ENCODE measurements around the gene GLUL.

The GLUL gene

GRCh38 chr1:182357913-182358312, 33.7 kb downstream of the GLUL start:
- TF ChIP-seq ZNF384 (IDR thresholded peaks at IDR 0.05) (no peak), LEF1 (IDR thresholded peaks at IDR 0.05; ENCODE audit: borderline replicate concordance) (no peak), SUZ12 (IDR thresholded peaks at IDR 0.05) (no peak), PKNOX1 (IDR thresholded peaks at IDR 0.05) (no peak), SP1 (IDR thresholded peaks at IDR 0.05) (no peak), BHLHE40 (IDR thresholded peaks at IDR 0.05; ENCODE audit: borderline replicate concordance) (no peak), L3MBTL2 (conservative IDR thresholded peaks at IDR 0.05) (no peak), ARNT (IDR thresholded peaks at IDR 0.05) (no peak), TARDBP (IDR thresholded peaks at IDR 0.05) (no peak), FOXM1 (IDR thresholded peaks at IDR 0.05; ENCODE audit: borderline replicate concordance) (no peak), ELF4 (IDR thresholded peaks at IDR 0.05) (no peak), HDGF (IDR thresholded peaks at IDR 0.05; ENCODE audit: borderline replicate concordance) (no peak), FOXA1 (IDR thresholded peaks at IDR 0.05) (no peak), FOXK2 (IDR thresholded peaks at IDR 0.05) (no peak), CTBP1 (IDR thresholded peaks at IDR 0.05; ENCODE audit: borderline replicate concordance) (no peak)
- DNase-seq (ENCODE audit: extremely low spot score): no peak
- ChIA-PET CTCF (interaction anchor here (0.6 kb wide), 1 partner anchor 211 kb away, joined by 3 read pairs; no protein-coding TSS in a partner anchor), POLR2A (no interaction called here)

- ChIA-PET CTCF (interaction anchor here (0.6 kb wide), 1 partner anchor 1852 kb away, joined by 3 read pairs; no protein-coding TSS in a partner anchor), POLR2A (no interaction called here)
- no peak for DNase-seq (ENCODE audit: extremely low spot score)
- TF ChIP-seq PKNOX1 (IDR thresholded peaks at IDR 0.05) (no peak), TARDBP (IDR thresholded peaks at IDR 0.05) (no peak), FOXK2 (IDR thresholded peaks at IDR 0.05) (no peak)
These were observed 34.4 kb downstream of the GLUL start for GRCh38 chr1:182357171-182357570.

GRCh38 chr1:182355723-182356098, 35.9 kb downstream of the GLUL start:
- no peak for DNase-seq (ENCODE audit: extremely low spot score)

GRCh38 chr1:182351790-182352364, 39.7 kb downstream of the GLUL start:
- CTCF ChIA-PET: no interaction called here
- DNase-seq (ENCODE audit: extremely low spot score): no peak
- TF ChIP-seq CTBP1 (IDR thresholded peaks at IDR 0.05; ENCODE audit: borderline replicate concordance) (no peak), NFRKB (IDR thresholded peaks at IDR 0.05) (no peak), ZNF384 (IDR thresholded peaks at IDR 0.05) (no peak), FOXA1 (IDR thresholded peaks at IDR 0.05) (no peak), L3MBTL2 (conservative IDR thresholded peaks at IDR 0.05) (no peak), HDGF (IDR thresholded peaks at IDR 0.05; ENCODE audit: borderline replicate concordance) (no peak), TARDBP (IDR thresholded peaks at IDR 0.05) (no peak), FOXM1 (IDR thresholded peaks at IDR 0.05; ENCODE audit: borderline replicate concordance) (no peak), SP1 (IDR thresholded peaks at IDR 0.05) (no peak), LEF1 (IDR thresholded peaks at IDR 0.05; ENCODE audit: borderline replicate concordance) (no peak), ARNT (IDR thresholded peaks at IDR 0.05) (no peak), SUZ12 (IDR thresholded peaks at IDR 0.05) (no peak), PKNOX1 (IDR thresholded peaks at IDR 0.05) (no peak), ELF4 (IDR thresholded peaks at IDR 0.05) (no peak)
- POLR2A ChIA-PET: no interaction called here

More at GRCh38 chr1:182355723-182356098, 35.9 kb downstream of the GLUL start:
- POLR2A ChIA-PET: no interaction called here
- CTCF ChIA-PET: no interaction called here
- TF ChIP-seq BHLHE40 (IDR thresholded peaks at IDR 0.05; ENCODE audit: borderline replicate concordance) (no peak), FOXA1 (IDR thresholded peaks at IDR 0.05) (no peak), NFRKB (IDR thresholded peaks at IDR 0.05) (no peak), LEF1 (IDR thresholded peaks at IDR 0.05; ENCODE audit: borderline replicate concordance) (no peak), TARDBP (IDR thresholded peaks at IDR 0.05) (no peak), SP1 (IDR thresholded peaks at IDR 0.05) (no peak), L3MBTL2 (conservative IDR thresholded peaks at IDR 0.05) (no peak), ELF4 (IDR thresholded peaks at IDR 0.05) (no peak), FOXK2 (IDR thresholded peaks at IDR 0.05) (no peak), CTBP1 (IDR thresholded peaks at IDR 0.05; ENCODE audit: borderline replicate concordance) (no peak), HDGF (IDR thresholded peaks at IDR 0.05; ENCODE audit: borderline replicate concordance) (no peak), SUZ12 (IDR thresholded peaks at IDR 0.05) (no peak), ARNT (IDR thresholded peaks at IDR 0.05) (no peak)

GRCh38 chr1:182350839-182351238, 40.8 kb downstream of the GLUL start:
- TF ChIP-seq NFRKB (IDR thresholded peaks at IDR 0.05): no peak
- no peak for TF ChIP-seq HDGF (IDR thresholded peaks at IDR 0.05; ENCODE audit: borderline replicate concordance)
- ChIA-PET CTCF (no interaction called here), POLR2A (no interaction called here)
- DNase-seq (ENCODE audit: extremely low spot score): no peak

- no peak for TF ChIP-seq ARNT (IDR thresholded peaks at IDR 0.05)
- TF ChIP-seq FOXK2 (IDR thresholded peaks at IDR 0.05): no peak
- TF ChIP-seq ELF4 (IDR thresholded peaks at IDR 0.05): no peak
- TF ChIP-seq LEF1 (IDR thresholded peaks at IDR 0.05; ENCODE audit: borderline replicate concordance): no peak
- TF ChIP-seq NFRKB (IDR thresholded peaks at IDR 0.05): no peak
- no peak for TF ChIP-seq FOXM1 (IDR thresholded peaks at IDR 0.05; ENCODE audit: borderline replicate concordance)
- ChIA-PET CTCF (interaction anchor here (0.6 kb wide), 1 partner anchor 21 kb away, joined by 4 read pairs; no protein-coding TSS in a partner anchor), POLR2A (no interaction called here)
- DNase-seq (ENCODE audit: extremely low spot score): no peak
These were observed 42.4 kb downstream of the GLUL start for GRCh38 chr1:182348961-182349747.
